ENCODE data around the gene KLHL30.
"Not testable (repeated sequence)": the region's sequence is repeated elsewhere in the genome, so short reads cannot be mapped to it uniquely, and the experiment has no call there.

The KLHL30 gene

DNA sequence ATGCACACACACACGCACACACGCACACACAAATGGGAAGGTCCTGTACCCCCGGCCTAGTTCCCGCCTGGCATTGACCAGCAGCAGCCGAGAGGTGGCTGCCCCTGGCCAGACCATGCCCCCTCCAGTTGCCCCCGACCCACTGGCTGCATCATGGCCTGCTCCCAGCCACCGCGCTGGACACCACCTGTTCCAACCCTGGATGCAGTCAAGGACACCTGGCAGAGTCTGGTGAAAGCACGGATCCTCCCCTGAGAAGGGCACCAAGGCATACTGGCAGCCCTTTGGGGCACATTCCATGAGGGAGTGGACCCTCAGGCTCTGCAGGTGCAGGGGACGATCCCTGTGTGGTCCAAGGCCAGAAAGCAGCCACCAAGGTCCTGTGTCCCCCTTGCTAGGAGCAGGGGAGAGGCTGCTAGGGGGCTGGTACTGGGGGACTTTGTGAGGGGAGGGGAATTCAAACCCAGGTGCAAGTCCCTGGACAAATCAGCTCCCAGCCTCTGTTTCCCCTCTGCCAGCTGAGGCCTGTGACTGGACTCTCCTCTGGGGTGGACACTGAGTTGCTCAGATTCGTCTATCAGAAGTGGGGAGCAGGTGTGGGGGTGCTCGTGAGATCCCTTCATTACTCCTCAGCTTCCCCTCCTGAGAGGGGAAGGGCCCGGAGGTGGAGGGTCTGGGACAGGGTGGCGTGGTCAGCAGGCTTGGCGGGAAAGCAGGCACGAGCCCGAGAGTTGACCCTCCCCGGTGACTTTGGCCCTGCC, 34.8 kb upstream of the KLHL30 start:
- no peak for DNase-seq

DNA sequence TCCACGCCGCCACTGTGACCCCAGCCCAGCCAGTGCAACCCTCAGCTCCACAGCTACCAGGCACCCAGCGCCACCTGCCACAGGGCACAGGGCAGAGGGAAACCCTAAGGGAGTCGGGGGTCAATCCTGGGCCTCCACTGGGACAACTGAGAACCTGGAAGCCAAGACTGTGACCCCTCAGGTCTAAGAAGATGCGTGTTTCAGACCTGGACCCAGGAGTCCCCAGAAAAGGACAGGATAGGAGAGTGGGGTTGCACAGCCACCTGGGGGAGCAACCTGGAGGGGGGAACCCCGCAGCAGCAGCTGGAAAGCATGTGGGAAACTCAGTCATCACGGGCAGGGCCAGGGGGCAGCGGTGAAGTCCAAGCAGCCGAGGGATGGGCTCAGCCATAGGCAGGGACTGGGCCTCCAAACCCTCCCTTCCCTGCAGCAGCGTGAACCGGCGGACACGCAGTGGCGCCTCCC, 34.2 kb upstream of the KLHL30 start:
- no peak for DNase-seq

DNA sequence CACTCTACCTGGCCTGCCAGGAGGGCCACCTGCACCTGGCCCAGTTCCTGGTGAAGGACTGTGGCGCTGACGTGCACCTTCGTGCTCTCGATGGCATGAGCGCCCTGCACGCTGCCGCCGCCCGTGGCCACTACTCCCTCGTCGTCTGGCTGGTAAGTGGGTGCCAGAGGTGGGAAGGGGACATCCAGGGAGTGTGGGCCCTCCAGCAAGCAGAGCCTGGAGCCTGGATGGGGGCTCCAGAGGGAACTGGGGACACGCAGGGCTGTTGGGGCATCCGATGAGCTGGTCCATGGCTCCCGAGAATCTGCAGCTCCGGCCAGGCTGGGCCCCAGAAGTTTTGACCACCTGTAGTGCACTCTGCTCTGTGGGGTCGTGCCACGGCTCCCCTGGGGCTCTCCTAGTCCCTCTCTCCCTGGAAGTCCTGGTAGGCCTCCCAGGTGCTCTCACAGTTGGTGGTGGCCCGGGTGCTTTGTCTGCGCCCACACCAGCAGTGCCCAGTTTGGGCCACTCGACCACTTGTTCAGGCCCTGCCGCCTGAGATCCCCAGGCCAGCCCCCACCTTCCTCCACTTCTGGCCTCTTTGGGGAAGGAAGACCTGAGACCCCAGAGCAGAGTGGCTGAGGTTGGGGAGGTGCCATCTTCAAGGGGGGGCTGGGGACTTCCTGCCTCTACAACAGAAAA, 33.6 kb upstream of the KLHL30 start:
- no peak for DNase-seq

DNA sequence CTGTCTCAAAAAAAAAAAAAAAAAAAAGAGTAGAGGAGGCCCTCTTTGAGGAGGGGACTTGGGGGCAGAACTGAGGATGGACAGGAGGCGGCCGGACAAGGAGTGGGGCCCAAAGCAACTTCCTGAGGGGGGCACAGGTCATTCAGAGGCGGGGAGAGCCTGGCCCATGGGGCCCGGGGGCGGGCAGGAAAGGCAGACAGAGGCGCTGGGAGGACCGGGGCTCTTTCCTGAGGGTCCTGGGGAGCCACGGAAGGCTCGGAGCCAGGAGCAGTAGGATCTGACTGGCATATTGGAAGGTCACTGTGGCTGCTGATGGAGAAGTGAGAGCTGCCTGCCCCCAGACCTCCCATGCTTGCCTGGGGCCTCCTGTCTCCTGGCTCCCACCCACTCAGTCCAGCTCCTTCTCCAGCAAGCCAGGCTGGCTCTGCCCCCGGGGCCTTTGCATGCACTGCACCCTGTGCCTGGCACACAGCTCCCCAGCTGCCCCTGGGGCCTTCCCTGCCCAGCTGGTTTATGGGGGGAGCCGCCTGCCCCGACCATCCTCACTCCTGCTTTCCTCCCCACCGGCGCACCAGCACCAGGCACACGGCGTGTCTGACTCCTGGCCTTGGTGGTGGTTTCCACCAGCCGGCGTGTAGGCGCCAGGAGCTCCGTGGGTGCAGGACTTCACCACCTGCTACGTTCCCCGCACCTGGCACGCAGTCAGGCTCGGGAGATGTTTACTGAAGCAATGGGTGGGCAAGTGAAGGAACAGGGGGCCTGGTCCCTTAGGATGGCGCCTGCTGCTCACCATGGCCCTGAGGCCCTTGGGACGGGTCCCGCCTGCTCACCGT, 32.7 kb upstream of the KLHL30 start:
- no peak for DNase-seq

DNA sequence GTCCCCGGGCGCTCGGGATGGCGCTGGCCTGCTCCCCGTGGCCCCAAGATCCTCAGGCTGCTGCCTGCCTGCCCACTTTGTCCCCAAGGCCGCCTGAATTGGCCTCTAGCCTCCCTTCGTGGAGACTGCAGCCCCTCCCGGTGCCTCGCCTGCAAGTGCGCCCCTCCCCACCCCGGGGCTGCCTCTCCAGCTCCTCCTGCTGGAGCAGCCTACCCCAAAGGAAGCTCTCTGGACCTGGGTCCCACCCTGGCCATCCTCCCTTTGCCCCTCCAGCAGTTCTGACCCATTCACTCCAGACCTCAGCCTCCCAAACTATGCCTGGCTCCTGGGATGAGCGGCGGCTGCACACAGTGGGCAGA, 32.1 kb upstream of the KLHL30 start:
- DNase-seq: no peak

DNA sequence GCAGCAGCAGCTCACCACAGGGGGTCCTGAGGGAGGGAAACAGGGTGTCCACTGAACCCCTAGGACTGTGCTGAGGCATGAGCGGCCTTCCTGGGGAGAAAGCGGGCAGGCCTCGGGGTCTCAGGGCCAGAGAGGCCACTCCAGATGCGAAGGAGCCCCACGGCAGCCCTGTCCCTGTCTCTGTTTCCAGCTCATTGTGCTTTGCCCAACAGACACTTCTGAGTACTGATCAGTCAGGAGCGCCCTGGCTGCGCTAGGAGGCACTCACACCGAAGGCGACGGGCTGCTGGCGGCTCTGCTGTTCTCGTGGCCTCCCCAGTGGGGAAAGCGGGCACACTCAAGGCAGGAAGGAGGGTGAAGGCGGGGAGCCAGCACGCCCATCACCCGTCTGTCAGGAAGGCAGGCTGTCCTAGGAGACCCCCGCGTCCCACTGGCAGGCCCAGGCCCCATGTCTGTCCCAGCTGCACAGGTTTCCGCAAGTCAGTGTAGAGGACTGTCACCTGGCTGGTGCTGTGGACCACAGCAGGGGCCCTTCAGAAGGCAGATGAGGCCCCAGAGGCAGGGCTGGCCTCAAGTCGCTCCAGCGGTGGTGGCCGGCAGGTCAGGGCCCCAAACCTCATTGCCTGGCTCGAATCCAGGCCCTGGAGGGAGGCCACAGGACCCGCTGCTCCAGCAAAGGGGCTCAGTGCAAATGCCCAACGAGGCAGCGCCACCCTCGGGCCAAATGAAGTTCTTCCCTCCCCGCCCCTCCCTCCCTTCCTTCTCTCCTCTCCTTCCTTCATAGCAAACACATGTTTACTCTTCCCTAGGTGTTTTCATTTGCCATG, 31.6 kb upstream of the KLHL30 start:
- no peak for DNase-seq

DNA sequence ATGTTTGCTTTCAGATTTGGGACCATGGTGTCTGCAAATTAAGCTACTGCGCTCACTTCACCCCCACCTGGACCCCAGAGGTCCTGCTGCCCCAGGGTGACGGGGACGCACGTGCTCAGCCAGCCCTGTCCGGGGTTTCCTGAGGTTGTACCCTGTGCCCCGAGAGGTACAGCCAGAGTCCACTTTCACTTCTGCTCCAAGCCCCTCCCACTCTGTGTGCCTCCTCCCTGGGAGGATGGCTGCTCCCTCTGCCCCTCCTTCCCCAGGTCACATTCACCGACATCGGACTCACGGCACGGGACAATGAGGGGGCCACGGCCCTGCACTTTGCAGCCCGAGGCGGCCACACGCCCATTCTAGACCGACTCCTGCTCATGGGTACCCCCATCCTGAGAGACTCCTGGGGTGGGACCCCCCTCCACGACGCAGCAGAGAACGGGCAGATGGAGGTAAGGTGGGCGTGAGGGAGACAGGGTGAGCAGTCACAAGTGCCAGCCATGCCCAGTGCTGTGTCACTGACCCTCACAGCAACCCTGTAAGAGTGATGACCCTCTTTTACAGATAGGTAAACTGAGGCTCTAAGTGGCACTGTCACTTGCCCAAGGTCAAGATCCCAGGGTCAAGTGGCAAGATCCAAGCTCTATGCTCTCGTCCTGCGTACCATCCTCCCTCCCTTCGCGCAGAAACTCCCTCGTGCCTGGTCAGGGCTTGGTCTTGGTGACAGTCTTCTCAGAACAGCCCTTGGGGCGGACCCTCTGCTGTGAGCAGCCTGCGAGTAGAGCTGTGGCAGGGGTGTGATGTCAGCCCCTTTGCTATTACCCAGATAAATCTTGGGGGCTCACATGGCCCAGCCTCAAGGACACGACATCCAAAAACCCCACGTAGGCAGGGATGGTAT, 30.7 kb upstream of the KLHL30 start:
- DNase-seq: no peak

DNA sequence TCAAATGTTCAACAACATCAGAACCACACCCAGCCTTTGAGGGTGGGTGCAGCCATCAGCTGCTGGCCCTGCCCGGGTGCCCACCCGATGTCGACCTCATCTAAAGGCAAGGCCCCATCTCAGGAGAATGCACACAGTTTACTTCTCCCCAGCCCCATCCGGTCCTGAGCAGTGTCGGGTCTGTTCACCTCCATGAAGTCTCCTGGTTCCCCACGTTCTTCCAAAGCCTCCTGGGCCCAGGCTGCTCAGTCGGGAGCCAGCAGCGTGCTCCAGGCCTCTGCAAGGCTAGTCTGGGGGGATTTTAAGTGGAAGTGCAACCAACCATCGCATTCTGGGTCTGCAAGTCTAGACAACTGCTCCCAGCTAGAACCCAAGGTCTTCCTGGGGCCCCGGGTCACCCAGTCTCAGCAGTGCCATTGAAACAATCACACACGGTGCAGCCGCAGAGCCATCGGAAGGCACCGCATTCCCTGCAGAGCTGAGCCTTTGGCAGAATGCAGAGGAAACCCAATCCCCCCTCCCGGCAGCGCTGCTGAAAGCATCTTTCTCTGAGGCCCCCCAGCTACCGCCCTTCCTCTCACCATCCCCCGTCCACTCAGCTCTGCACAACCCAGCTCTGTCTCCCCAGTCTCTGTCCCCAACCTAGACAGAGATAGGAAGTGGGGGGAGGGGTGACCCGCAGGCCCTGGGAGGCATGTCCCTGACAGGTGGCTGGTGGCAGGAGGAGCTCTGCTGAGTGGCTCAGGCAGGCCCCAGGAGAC, 29.9 kb upstream of the KLHL30 start:
- no peak for DNase-seq

DNA sequence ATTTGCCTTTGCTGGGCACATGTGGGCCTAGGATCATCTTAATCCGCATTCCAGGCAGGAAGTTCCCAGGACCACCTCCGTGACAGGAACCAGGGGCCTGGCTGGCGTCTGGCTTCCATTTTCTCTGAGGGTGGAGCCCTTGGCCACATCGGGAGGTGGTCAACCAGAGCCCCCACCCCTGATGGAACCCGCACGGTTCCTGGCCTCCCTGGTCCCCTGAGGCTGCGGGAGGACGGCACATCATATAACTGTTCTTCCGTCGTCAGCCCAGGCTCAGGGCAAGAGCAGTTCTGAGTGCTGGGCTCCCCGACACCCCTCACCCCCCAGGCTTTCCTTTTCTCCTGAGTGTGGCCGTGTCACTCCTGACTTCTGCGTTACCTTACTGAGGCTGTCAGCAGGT, 24.9 kb upstream of the KLHL30 start:
- no peak for DNase-seq

DNA sequence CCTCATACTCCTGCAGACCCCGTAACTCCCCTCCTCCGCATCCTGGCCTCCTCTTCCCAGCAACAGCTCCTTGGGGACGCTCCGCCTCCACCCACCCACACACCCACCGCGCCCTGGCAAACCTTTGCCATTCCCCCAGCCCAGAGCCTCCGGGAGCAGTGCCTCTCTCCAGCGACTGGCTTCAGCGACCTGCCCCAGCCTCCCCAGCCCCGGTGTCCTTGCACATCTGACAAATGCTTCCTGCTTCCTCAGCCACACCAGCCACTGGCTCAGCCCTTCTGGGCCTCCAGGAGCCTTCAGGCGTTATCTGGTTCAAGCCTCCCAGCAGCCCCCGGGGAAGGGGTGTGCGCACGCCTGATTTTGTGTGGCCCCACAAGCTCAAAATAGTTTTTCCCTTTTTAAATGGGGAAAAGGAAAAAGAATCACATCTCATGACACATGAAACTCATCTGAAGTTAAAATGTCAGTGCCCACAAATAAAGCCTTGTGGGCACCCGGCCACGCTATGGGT, 24.1 kb upstream of the KLHL30 start:
- DNase-seq: no peak

DNA sequence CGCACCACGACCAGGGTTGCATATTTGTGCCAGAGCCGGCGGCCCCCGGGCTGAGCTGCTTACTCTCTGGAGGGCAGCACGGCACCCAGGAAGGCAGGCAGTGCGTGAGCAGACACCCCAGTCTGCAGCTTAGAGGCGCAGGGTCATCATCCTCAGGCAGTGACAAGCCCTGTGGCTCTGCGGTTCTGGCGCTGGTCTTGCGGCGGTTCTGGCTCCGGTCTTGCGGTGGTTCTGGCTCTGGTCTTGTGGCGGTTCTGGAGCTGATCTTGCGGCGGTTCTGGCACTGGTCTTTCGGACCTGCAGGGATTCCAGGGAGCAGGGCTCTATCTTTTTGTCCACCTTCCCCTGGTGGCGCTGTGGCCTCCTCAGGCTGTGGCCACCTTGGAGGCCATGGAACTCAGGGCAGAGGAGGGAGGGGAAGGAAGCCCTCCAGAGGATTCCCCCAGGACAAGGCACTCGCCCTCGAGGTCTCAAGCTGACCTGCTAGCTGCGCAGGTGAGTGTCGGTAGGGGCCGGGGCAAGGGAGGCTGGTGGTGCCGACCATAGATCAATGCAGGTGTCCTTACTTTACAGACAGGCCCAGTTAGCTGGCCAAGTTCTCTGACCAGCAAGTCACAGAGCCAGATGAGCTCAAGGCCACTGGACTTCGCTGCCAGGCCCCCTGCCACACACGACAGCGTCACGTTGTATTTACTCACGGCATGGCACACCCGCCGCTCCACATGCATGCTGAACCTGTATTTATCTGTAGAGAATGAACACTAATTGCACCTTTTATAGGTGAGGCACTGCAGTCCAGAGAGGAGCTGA, 23.4 kb upstream of the KLHL30 start:
- no peak for DNase-seq

DNA sequence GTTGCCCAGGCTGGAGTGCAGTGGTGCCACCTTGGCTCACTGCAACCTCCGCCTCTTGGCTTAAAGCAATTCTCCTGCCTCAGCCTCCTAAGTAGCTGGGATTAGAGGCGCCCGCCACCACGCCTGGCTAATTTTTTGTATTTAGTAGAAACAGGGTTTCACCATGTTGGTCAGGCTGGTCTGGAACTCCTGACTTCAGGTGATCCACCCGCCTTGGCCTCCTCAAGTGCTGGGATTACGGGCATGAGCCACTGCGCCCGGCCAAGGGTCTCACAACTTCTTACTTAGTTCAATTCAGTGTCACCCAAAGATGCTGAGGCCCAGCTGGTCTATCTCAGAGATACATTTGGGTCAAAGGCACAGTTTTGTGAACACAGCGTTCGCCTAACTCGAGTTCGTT, 22.8 kb upstream of the KLHL30 start:
- DNase-seq: not testable (repeated sequence)

DNA sequence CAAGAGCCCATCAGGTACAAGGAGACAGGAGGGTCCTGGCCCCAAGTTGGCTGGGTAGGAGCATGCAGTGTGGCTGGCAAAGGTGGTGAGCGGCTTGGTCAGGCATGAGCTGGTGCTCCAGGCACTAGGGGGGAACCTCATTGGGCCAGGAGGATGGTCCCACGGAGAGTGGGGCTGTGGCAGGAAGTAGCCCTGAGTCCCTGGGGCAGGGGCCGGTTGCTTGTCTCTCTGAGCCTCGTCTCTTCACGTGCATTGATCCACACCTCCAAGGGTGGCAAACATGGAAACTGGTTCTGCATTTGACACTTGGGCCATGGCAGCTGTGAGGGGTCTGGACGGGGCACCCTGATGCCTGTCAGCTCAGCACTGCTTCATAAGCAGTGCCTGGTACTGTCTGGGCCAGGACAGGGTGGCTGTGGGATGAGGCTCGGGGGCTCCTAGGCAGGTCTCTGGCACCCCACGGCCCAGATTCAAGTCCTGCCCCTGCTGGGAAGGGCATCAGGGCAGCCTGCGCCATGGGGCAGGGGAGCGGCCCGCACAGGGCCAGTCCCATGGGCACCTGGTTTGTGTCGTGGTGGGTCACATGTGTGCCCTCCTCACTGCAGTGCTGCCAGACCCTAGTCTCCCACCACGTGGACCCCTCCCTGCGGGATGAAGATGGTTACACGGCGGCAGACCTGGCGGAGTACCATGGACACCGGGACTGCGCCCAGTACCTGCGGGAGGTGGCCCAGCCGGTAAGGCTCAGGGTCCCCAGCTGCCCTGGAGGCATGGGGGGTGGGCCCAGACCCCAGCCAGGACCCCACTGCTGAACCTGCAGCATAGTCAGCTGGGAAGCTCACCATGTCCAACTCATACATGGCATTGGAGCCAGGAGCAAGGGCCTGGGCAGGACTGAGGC, 21.9 kb upstream of the KLHL30 start:
- no peak for DNase-seq

DNA sequence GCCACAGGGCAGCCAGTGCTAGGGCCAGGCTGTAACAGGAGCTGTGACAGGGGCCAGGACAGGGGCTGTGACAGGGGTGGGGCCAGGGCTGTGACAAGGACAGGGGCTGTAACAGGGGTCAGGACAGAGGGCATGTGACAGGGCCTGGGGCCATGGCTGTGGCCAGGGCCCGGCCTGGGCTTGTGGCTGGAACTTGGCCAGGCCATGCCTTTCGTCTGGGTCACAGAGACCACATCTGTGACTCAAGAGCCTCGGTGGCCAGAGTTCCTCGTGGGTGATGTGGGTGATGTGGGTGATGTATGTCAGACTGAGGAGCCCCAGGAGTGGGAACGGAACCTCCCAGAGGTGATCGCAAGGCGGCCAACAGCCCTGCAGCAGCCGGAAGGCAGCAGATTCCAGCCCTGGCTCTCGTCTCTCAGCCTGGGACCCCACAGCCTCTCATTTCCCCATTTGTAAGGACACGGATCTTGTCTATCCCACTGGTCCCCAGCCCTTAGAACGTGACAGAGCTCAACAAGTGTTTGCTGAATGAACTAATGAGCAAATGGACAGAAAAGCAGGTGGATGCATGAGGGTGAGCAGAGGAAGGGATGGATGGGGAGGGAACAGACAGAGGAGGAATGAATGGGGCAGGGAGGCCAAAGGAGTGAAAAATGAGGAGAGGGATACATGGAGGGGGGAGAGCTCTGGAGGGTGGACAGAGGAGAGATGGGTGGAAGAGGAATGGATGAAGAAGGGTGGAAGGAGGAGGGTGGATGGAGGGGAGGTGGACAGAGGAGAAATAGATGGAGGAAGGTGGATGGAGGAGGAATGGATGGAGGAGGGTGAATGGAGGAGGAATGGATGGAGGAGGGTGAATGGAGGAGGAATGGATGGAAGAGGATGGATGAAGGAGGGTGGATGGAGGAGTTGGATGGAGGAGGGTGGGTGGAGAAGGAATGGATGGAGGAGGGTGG, 21.0 kb upstream of the KLHL30 start:
- no peak for DNase-seq

DNA sequence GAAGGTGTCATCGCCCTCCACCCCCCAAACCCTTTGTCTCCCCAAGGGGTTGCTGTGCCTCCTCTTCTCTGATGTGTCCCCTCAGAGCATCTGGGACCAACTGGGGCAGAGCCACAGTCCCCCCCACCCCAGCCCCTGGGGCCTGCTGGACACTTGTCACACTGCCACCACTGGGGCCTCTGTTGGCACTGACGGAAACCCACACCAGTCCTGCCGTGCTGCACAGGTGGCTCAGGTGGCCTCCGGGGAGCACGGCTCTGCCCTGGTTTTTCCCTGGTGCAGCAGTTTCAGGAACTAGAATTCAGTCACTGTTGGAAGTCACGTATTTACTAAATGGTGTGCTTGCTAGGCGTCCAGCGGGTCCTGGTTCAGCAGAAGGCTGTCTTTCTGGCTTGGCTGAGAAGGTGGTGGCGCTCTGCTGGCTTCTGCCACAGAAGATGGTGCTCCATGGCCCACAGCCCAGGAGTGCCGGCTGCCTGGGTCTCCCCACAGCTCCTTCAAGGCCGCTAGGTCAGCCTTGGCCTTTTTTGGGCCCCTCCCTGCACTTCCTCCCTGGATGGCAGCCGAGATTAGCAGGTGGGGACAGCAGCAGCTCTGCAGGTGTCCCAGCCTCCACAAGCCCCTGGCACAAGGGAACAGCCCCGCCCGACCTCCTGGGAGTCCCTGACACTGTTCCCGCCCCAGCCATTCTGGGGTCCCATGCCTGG, 18.6 kb upstream of the KLHL30 start:
- DNase-seq: no peak

DNA sequence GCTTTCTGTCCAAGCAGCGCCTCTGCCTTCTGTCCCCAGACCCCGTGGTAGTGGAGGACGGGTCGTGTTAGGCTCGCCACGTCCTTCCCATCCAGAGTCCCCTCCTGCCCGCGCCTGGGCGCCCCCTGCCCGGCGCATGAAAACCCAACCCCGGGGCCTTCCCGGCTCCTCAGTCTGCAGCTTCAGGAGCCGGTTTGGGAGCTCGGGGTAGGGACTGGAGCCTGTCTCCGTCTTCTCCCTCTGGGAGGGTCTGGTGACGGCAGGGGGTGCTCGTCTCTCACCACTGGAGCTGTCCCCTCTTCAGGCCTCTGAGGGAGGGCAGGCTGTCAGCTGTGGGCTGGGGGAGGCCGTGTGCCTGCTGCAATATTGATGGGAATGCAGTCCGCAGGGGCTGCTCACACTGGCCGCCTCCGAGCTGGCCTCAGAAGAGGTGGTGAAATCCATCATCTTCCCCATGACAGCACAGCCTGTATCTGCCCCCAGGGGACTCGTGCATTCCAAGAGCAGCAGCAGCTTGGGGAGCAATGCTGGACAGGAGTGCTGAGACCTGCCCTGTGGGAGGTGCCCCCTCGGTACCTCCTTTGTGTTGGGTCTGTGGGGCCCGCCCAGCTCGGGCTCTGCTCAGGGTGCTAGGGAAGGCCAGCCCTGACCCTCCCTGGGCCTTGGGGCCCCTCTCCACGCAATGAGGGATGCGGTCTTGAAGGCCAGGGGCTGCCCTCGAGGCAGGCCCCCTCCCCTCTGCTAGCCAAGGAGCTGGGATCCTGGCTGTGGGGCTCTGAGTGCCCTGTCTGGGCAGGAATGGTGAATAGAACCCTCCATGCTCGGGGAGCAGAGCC, 17.8 kb upstream of the KLHL30 start:
- DNase-seq: no peak
